CD4-positive, alpha-beta T cell treated with Interleukin-17A for 1 hour (primary cell): Measurements from ENCODE around the gene EPC2.
A peak's percentile ranks its signal among the peaks of the same experiment; 100 is the strongest.
"Not testable (repeated sequence)": the region's sequence is repeated elsewhere in the genome, so short reads cannot be mapped to it uniquely, and the experiment has no call there.

Experiments
- DNase-seq: peaks from one replicate; pipeline ENCODE4 v3.0.0-alpha.2; 2020

EPC2 gene

GRCh38 chr2:148730085-148730484 lies 85.5 kb downstream of the EPC2 start:
- DNase-seq: no peak

GRCh38 chr2:148737742-148738141 lies 93.2 kb downstream of the EPC2 start:
- no peak for DNase-seq

- DNase-seq: no peak
Observed at GRCh38 chr2:148739454-148740105, 95.0 kb downstream of the EPC2 start.

- DNase-seq: no peak
Observed at GRCh38 chr2:148742373-148742772, 97.8 kb downstream of the EPC2 start.

GRCh38 chr2:148745151-148745851 lies 100.8 kb downstream of the EPC2 start:
- DNase-seq: no peak

GRCh38 chr2:148746973-148747372 lies 102.4 kb downstream of the EPC2 start:
- no peak for DNase-seq

- no peak for DNase-seq
Observed at GRCh38 chr2:148751907-148752306, 107.4 kb downstream of the EPC2 start.

GRCh38 chr2:148752977-148753376 lies 108.4 kb downstream of the EPC2 start:
- no peak for DNase-seq

GRCh38 chr2:148754864-148755263 lies 110.3 kb downstream of the EPC2 start:
- no peak for DNase-seq

- no peak for DNase-seq
Observed at GRCh38 chr2:148756292-148756975, 111.9 kb downstream of the EPC2 start.

GRCh38 chr2:148764815-148765214 lies 120.3 kb downstream of the EPC2 start:
- peak; percentile 19 for DNase-seq

- no peak for DNase-seq
Observed at GRCh38 chr2:148770047-148770446, 125.5 kb downstream of the EPC2 start.

- no peak for DNase-seq
Observed at GRCh38 chr2:148781544-148781943, 137.0 kb downstream of the EPC2 start.

- DNase-seq: no peak
Observed at GRCh38 chr2:148789059-148789458, 144.5 kb downstream of the EPC2 start.

- DNase-seq: not testable (repeated sequence)
Observed at GRCh38 chr2:148790172-148790571, 145.6 kb downstream of the EPC2 start.

- DNase-seq: no peak
Observed at GRCh38 chr2:148794558-148794957, 150.0 kb downstream of the EPC2 start.

GRCh38 chr2:148796735-148797512 lies 152.4 kb downstream of the EPC2 start:
- no peak for DNase-seq

- no peak for DNase-seq
Observed at GRCh38 chr2:148802448-148803220, 158.1 kb downstream of the EPC2 start.

GRCh38 chr2:148810081-148810480 lies 165.5 kb downstream of the EPC2 start:
- DNase-seq: no peak

GRCh38 chr2:148812306-148812705 lies 167.8 kb downstream of the EPC2 start:
- no peak for DNase-seq

GRCh38 chr2:148813603-148814065 lies 169.1 kb downstream of the EPC2 start:
- DNase-seq: peak; percentile 66

GRCh38 chr2:148814143-148814859 lies 169.8 kb downstream of the EPC2 start:
- DNase-seq: no peak
